SU-DHL-6 (cell line): ENCODE measurements around the gene USP6NL.

Experiments
- CTCF ChIP-seq: fragments of 200-600 bp; sonication (generic); IDR thresholded peaks from one replicate; pipeline ENCODE4 v1.5.1; 2017; ENCODE audit warnings: antibody characterized with exemption, mild to moderate bottlenecking, low read length, moderate library complexity; ENCODE audit not compliant: insufficient read depth, poor library complexity, severe bottlenecking
- EZH2phosphoT487 ChIP-seq: fragments of 200-600 bp; sonication (generic), shearing (Covaris generic); conservative IDR thresholded peaks from 2 replicates; pipeline ENCODE4 v1.6.1; 2018; ENCODE audit warnings: mild to moderate bottlenecking, antibody characterized with exemption, low read length, moderate library complexity, mixed read lengths

DNA sequence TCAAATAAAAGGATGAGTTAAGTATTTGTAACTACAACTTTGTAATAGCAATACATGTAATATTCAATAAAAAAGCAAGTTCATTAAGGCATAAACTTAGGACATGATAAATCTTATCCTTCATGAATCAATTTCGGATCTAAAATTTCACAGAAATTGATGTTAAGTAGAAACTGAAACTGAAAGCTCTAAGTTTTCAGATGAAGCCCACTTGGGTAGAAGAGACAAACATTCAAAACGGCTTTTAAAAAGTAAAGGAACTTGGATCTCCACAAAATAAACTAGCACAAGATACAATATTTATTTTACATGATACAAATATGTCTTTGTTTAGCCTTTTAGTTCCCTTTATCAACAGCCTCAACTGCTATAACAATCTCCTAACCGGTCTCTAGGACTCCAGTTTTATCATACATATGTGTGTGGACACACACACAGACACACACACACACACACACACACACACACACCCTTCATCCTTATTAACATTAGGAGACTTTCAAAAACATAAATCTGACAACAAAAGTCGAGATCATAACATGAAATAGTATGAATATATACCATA lies 83.7 kb downstream of the USP6NL start:
- TF ChIP-seq CTCF = no peak
- TF ChIP-seq EZH2phosphoT487 = no peak
